PC-3 (cell line): ENCODE results near the gene TRIM52. TPM values are rescaled to one million over a fixed set of nuclear protein-coding genes. Genes with fewer than 3 reads are reported as not detected.

Experiments
- ATAC-seq: fragments of 200-7000 bp; cut with Tn5 transposase; 2 replicates; pipeline ENCODE4 v1.9.1; 2020; ENCODE audit warnings: mild to moderate bottlenecking, moderate library complexity
- BruUV-seq: library from RNA; stranded (reverse); fragments of 400-500 nt; replicated peaks from 2 replicates; lab custom pipeline; 2021; lab: Mats Ljungman, UMichigan
- CTCF ChIA-PET: fragments of 300-600 bp; sonication (Branson Sonifier 250); formaldehyde crosslinking; loops from one replicate; lab custom pipeline; 2022; ENCODE audit warnings: antibody characterized with exemption; lab: Charles Lee
- POLR2A ChIA-PET: fragments of 300-600 bp; sonication (Branson Sonifier 250); formaldehyde crosslinking; loops from one replicate; lab custom pipeline; 2022; ENCODE audit warnings: antibody characterized with exemption; ENCODE audit not compliant: unreplicated experiment; lab: Charles Lee
- DNase-seq: peaks from one replicate; pipeline ENCODE4 v3.0.0-alpha.2; 2015
- H2AFZ ChIP-seq: fragments of 300-600 bp; sonication (generic); 2 replicates; pipeline ENCODE4 v1.6.0; 2016; ENCODE audit warnings: antibody characterized with exemption, low read length
- H3F3A ChIP-seq: fragments of 300-600 bp; sonication (generic); one replicate; pipeline ENCODE4 v1.6.0; 2017; ENCODE audit warnings: antibody characterized with exemption, low read length, control low read depth, mild to moderate bottlenecking; ENCODE audit not compliant: unreplicated experiment
- H3K27ac ChIP-seq: fragments of 300-600 bp; sonication (generic); 2 replicates; pipeline ENCODE4 v1.5.1; 2016; ENCODE audit warnings: mild to moderate bottlenecking, low read length
- H3K27me3 ChIP-seq: fragments of 300-600 bp; sonication (generic); 2 replicates; pipeline ENCODE4 v1.6.1; 2016; ENCODE audit warnings: low read length, mixed read lengths
- H3K36me3 ChIP-seq: fragments of 300-600 bp; sonication (generic); 2 replicates; pipeline ENCODE4 v1.6.1; 2016; ENCODE audit warnings: low read depth, mixed run types, low read length, mixed read lengths
- H3K4me1 ChIP-seq: fragments of 300-600 bp; sonication (generic); 2 replicates; pipeline ENCODE4 v1.5.1; 2016; ENCODE audit warnings: low read length; ENCODE audit not compliant: insufficient read depth
- H3K4me2 ChIP-seq: fragments of 300-600 bp; sonication (generic); 2 replicates; pipeline ENCODE4 v1.6.0; 2016; ENCODE audit warnings: low read length
- H3K4me3 ChIP-seq: fragments of 300-600 bp; sonication (generic); 2 replicates; pipeline ENCODE4 v1.5.1; 2016; ENCODE audit warnings: mild to moderate bottlenecking, low read length, mixed read lengths
- H3K79me2 ChIP-seq: fragments of 300-600 bp; sonication (generic); 2 replicates; pipeline ENCODE4 v1.6.1; 2017; ENCODE audit warnings: low read length, mixed read lengths
- H3K9ac ChIP-seq: fragments of 300-600 bp; sonication (generic); 2 replicates; pipeline ENCODE4 v1.6.0; 2016; ENCODE audit warnings: mild to moderate bottlenecking, low read length
- H3K9me2 ChIP-seq: fragments of 300-600 bp; sonication (generic); replicated peaks from 2 replicates; pipeline ENCODE4 v1.6.1; 2016; ENCODE audit warnings: mixed run types, low read length, mixed read lengths
- H3K9me3 ChIP-seq: fragments of 300-600 bp; sonication (generic); 2 replicates; pipeline ENCODE4 v1.6.1; 2016; ENCODE audit warnings: low read length, mixed read lengths
- H4K20me1 ChIP-seq: fragments of 300-600 bp; sonication (generic); 2 replicates; pipeline ENCODE4 v1.6.1; 2016; ENCODE audit warnings: low read length, mixed read lengths
- EZH2 ChIP-seq: fragments of 300-600 bp; sonication (generic); IDR thresholded peaks from one replicate; pipeline ENCODE4 v1.6.1; 2017; ENCODE audit warnings: antibody characterized with exemption, mild to moderate bottlenecking, low read length; ENCODE audit not compliant: unreplicated experiment
- EZH2phosphoT487 ChIP-seq: fragments of 300-600 bp; sonication (generic); IDR thresholded peaks from 2 replicates; pipeline ENCODE4 v1.6.1; 2018; ENCODE audit warnings: mild to moderate bottlenecking, antibody characterized with exemption, low read length, borderline replicate concordance
- intact Hi-C: fragments of 100-400 bp; cut with micrococcal nuclease; formaldehyde crosslinking; loops from 2 replicates; pipeline ENCODE4 v1.9.0; 2023
- total RNA-seq: library from RNA; depleted of rRNA; stranded (reverse); fragments of >200 nt; gene quantifications from 2 replicates; pipeline ENCODE4 v1.2.3, GENCODE V29; 2014
- TF ChIP-seq, protein P1 (sequence below): fragments of 300-600 bp; sonication (generic); conservative IDR thresholded peaks from 2 replicates; pipeline ENCODE4 v1.5.1; 2017; ENCODE audit warnings: antibody characterized with exemption, low read depth, mild to moderate bottlenecking, low read length

TRIM52 gene
- total RNA-seq, 1 experiment from 2014 or later, result 4.4 TPM

DNA sequence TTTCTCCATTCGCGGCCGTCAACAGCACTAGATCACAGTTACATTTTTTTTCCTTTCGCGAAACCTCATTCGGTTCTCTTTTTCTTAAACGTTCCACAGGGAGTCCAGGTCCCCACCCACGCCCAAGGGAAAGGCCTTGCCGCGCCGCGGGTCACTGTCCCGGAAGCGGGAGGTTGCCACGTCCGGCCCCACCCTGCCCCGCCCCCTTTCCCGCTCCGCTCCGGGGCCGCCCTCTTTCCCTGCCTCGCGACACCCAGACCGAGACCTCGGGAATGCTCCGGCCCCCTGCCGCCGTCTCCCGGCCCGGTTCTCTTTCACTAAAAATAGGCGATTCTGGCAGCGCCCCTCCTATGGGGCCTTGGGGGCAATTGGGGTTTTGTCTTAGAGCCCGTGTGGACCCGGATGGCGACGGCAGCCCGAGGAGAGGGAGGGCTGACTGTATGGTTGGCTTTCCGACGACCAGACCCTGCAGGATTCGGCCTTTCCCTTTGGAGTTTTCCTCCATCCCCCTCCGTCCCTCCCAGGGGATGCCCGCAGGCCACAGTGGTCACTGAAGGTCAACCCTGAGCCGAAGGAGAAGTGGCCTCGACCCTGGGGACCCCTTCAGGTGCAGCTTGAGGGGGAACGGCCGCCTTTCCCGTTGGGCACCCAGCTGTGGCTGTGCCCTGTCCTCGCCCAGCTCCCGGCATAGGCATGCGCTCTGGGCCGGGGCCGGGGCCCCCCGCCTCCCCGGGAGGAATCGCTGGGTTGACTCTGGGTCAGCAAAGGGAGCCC is 14.5 kb downstream of the TRIM52 start:
- intact Hi-C loops, result loop anchor here (1.0 kb wide), 1 partner anchor 23 kb away; the partner anchor contains the start of gene TRIM41
- H3K9me2 ChIP-seq, result no peaks in the 10 kb centered on the region
- ChIA-PET POLR2A (interaction anchor here (1.0 kb wide), 1 partner anchor 54 kb away, joined by 3 read pairs; no protein-coding TSS in a partner anchor), CTCF (interaction anchor here (0.6 kb wide), 1 partner anchor 15 kb away, joined by 3 read pairs; the partner anchor contains the start of gene TRIM52)
- peak overlapping the region; percentile 98 for H3K4me3 ChIP-seq
- H3K4me2 ChIP-seq, result peak overlapping the region; percentile 93
- peak overlapping the region; percentile 99 for H3K9ac ChIP-seq
- TF ChIP-seq EZH2 (no peak), EZH2phosphoT487 (no peak)
- TF ChIP-seq, protein P1, sequence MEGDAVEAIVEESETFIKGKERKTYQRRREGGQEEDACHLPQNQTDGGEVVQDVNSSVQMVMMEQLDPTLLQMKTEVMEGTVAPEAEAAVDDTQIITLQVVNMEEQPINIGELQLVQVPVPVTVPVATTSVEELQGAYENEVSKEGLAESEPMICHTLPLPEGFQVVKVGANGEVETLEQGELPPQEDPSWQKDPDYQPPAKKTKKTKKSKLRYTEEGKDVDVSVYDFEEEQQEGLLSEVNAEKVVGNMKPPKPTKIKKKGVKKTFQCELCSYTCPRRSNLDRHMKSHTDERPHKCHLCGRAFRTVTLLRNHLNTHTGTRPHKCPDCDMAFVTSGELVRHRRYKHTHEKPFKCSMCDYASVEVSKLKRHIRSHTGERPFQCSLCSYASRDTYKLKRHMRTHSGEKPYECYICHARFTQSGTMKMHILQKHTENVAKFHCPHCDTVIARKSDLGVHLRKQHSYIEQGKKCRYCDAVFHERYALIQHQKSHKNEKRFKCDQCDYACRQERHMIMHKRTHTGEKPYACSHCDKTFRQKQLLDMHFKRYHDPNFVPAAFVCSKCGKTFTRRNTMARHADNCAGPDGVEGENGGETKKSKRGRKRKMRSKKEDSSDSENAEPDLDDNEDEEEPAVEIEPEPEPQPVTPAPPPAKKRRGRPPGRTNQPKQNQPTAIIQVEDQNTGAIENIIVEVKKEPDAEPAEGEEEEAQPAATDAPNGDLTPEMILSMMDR, result no peak
- H3K4me1 ChIP-seq, result peaks cover 36% of the 10 kb centered on the region
- H3K27ac ChIP-seq, result peak overlapping the region; percentile 90
- H4K20me1 ChIP-seq, result peaks cover 52% of the 10 kb centered on the region
- H3K36me3 ChIP-seq, result peaks cover 28% of the 10 kb centered on the region
- peak; percentile 87 for DNase-seq
- TSS peak; percentile 34 for BruUV-seq
- H3K79me2 ChIP-seq, result peaks cover 90% of the 10 kb centered on the region
- H3K27me3 ChIP-seq, result no peaks in the 10 kb centered on the region
- H3F3A ChIP-seq, result peaks cover 5% of the 10 kb centered on the region
- H3K9me3 ChIP-seq, result no peaks in the 10 kb centered on the region
- ATAC-seq, result peak; percentile 60
- H2AFZ ChIP-seq, result peak overlapping the region; percentile 91

DNA sequence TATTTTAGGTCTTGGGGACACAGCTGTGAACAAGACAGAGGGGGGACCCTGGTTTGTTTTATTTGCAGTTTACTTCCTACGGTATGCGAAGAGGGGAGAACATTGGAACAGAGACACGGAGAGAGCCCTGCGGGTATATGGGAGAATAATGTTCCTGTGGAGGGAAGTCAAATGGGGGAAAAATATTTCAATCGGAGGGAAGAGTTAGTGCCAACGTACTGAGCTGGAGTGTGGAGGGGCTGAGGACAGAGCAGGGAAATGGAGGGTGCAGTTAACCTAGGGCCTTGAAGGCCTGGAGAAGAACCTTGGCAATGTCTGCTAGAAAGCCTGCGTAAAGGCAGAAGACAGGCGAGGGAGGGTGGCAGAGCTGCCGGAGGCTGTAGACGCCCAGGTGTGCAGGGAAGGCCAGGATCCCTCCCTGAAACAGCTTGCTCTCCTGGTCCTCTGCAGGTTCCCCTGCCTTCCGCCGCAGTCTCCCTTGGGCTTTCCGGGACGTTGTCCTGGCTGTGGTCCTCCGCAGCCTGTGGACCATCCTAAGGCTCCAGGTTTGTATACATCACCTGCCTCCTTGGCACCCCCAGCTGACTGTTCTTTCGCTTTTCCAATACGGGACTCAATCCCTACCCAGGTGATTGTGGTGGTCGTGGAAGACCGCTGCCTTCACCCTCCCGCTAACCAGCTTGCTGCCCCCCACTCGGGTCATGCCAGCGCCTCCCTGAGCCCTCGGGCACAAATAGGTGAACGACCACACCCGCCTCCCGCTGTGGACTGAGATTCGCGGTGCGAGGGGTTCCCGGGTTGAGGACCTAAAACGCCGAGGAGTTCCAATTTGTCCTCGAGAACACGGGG is 15.3 kb downstream of the TRIM52 start:
- Histone ChIP-seq H3K4me3 (peak overlapping the region; percentile 98), H3K9ac (peak overlapping the region; percentile 99), H3F3A (peaks cover 5% of the 10 kb centered on the region), H3K79me2 (peaks cover 90% of the 10 kb centered on the region), H3K27me3 (no peaks in the 10 kb centered on the region), H3K9me3 (no peaks in the 10 kb centered on the region), H3K27ac (peak overlapping the region; percentile 90), H3K4me1 (peaks cover 42% of the 10 kb centered on the region), H3K4me2 (peak overlapping the region; percentile 93), H4K20me1 (peaks cover 55% of the 10 kb centered on the region), H2AFZ (peak overlapping the region; percentile 91), H3K9me2 (no peaks in the 10 kb centered on the region), H3K36me3 (peaks cover 32% of the 10 kb centered on the region)
- ChIA-PET CTCF (no interaction called here), POLR2A (no interaction called here)
- DNase-seq (no peak), ATAC-seq (no peak)
- BruUV-seq, result no TSS peak
- intact Hi-C loops, result loop anchor here (1.0 kb wide), 1 partner anchor 22 kb away; the partner anchor contains the start of gene TRIM41
- TF ChIP-seq, protein P1, result no peak
- TF ChIP-seq EZH2phosphoT487 (no peak), EZH2 (no peak)
